Activated effector memory CD4-positive, alpha-beta T cell treated with anti-CD3 and anti-CD28 coated beads, Interleukin-2, amount 50 U/mL, for 16 hours (primary cell): ENCODE results near the gene NKX1-1.

Experiments used
- DNase-seq: peaks from one replicate; pipeline ENCODE4 v3.0.0-alpha.2; 2020

Gene NKX1-1

DNA sequence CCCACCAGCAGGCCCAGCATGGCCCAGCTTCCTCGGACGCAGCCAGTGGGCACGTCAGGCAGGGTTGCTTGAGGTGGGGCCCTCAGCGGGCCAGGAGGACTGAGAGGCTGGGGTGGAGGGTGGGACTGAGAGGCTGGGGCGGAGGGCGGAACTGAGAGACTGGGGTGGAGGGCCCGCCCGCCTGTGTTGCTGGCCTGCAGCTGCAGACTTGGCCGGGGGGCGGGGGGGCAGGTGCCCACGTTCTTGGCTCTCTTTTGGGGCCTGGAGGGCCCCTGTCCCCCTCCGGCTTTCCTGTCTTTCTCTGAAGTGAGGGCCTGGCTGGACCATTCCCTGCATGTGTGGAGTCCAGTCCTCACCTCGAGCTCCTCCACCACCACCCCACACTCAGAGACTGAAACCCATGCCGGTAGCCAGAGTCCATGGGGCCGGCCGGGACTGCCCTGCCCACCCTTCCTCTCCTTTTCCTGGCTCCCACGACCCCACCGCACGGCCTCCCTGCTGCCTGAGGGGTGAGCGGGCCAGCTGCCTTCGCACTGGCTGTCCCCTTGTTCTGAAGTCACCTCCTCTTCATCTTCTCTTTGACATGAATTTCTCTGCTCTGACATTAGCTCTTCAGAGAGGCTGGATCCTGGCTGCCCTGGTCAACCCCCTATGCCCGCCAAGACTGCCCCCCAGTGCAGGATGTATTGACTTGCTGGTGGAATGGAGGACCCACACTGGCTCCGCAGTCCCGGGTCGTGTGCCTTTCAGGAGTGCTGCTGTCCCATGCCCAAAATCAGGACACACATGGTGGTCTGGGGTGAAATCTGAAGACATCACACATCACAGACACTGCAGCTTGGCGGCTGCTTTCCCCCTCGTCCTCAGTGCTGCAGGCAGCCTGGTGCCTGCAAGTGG lies 10.1 kb upstream of the NKX1-1 start:
- no peak for DNase-seq

DNA sequence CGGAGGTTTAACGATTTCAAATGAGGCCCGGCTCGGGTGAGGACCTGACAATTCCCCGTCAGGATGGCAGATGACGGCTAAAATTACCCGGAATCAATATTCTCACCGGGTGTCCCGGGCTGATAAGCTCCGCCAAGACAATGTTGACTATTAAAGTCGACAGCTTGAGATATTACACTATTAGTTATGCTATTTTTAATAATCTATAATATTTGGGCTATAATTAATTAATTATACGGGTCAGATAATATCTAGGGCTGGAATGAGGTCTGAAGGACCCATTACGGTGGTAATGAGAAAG lies 9.4 kb upstream of the NKX1-1 start:
- DNase-seq: no peak

DNA sequence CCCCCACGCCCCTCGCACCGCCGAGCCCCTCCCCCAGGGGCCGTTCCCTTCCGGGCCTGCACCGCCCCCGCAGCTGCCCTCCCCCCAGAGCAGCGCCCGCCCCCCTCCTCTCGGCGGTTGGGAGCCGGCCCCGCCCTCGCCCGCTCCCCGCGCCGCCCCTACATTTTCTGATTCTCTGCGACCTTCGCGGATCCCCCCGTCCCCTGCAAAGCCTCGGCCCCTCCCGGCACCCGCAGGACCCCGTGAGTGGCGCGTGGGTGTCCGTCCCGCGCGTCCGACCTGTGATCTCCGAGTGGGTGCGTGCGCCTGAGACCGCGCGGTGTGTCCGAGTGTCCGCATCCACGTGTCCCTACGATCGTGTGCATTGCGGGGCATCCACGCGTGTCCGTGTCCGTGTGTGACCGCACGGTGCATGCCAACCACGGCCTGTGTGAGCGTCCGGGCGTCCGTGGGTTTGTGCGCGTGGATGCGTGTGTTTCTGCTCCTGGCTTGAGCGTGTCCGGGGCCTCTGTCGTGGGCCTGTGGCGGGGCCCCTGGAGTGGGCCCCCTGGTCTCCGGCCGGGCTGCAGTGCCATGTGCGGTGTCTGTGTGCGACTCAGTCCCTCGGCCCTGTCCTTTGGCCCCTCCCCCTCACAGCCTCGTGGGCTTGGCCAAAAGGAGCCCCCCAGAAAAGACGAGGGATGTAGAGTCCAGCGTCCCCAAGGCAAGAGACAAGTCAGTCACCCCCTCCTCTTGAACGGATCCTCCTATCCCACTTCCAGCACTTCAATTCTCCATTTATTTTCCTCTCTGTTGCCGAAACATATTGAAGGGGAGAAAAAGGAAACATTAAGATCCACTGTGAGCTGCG lies 8.8 kb upstream of the NKX1-1 start:
- DNase-seq: peak; percentile 50

DNA sequence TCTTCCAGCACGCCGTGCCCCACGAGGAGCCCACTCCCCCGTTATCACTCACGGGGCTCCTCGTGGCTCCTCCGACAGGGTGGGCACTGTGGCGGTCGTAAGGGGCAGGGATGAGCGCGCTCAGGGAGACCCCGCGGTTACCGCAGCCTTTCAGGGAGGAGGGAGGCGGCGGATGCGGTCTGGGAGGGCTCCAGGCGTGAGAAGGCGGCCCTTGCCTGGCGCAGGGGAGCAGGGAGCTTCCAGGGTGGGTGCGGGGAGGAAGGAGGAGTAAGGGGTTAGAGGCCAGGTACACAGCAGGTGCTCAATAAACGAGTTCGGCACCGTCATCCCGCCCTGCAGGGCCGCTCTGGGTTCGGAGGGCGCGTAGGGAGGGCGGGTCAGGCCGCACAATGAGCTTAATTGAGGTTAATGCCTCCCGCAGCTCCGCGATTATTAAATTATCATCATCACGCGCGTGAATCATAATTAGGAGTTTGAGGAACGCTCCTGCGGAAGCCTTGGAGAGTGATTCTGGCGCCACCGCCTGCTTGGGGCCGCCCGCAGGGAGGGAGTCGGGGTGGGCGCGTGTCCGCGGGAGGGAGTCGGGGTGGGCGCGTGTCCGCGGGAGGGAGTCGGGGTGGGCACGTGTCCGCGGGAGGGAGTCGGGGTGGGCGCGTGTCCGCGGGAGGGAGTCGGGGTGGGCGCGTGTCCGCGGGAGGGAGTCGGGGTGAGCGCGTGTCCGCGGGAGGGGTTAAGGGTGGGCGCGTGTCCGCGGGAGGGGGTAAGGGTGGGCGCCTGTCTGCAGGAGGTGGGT lies 7.6 kb upstream of the NKX1-1 start:
- DNase-seq: no peak

DNA sequence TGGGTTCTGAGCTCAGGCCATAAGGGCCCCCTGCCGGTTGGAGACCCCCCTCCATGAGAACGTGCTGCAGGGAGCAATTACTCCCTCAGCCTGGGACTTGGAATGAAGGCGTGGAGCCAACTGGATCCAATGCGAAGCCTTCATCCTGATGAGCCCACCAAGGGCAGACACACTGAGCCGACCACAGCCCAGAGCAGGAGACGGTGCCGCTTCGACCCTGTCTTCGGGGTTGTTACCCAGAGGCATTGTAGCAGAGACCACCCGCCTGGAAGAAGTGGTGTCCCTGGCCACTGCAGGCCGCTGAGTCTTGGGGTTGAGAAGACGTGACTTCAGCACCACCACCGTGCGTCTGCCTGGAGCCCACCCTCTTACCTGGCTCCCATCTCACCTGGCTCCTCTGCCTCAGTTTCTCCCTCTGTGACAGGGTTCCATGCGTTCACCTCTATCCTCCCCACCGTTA lies 7.0 kb upstream of the NKX1-1 start:
- no peak for DNase-seq

DNA sequence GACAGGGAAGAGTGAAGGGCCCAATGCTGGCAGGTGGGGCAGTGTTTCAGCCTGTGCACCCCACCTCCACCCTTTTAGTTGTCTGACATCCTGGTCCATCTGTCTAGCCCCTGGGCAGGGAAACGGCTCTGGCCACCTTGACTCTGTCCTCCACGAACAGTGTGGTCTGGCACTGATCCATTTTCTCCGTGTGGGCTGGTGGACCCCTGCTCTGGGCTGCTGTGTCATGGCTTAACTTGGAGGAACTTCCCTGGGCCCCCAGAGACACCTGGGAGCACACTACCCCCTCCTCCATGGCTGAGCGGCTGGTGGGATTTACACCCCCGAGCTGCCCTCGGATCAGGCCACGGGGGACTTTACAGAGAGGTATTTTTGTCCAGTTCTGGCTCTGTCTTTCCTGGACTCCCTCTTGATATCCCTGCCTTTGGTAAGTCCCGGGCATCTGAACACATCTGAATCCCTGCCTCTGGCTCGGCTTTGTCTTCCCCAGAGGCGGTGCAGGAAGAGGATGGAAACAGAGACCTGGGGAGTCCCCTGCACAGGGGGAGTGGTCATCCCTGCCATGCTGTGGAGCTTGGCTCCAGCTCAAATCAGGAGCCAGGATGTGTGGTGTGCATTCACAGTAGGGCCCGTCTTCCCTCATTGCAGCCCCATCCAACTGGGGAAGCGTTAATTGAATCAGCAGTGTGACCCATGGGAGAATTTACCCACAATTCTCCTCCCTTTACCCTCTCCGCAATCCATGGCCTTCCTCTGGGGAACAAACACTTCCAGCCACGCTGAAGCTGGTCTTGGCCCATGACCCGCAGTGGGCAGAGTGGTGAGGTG lies 6.3 kb upstream of the NKX1-1 start:
- DNase-seq: no peak

DNA sequence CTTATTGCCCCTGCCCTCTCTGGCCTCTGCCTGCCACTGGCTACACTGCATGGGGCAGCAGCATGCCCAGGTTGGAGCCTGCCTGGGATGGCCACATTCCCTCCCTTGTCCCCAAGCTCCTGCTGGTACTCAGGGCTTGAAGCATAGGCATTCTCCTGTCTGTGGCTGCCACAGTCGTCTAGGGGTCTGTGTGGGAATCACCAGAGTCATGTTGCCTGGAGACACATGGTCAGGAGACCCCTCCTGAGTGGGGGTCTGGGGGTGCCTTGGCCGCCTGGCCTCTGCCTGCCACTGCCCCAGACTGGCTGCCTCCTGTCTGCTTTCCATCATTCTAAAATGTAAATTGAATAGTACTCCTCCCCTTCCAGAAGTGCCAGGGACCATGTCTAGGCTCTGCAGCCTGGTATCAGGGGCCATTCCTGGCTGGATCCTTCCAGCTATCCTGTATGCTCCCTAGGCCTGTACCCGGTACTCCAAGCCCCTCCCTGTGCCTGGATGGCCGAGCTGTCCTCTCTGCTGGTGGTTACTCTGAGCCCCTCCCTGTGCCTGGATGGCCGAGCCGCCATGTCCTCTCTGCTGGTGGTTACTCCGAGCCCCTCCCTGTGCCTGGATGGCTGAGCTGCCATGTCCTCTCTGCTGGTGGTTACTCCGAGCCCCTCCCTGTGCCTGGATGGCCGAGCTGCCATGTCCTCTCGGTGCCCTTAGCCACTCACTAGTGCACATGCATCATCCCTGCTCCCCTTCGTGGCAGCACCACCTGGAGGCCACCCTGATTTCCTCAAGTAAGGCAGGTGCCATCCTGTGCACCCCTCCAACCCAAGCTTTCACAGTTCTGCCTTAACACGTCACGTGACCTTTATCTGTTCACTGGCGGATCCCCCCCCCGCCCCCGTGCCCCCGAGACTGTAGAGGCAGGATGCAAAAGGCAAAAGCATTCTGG lies 5.5 kb upstream of the NKX1-1 start:
- no peak for DNase-seq

DNA sequence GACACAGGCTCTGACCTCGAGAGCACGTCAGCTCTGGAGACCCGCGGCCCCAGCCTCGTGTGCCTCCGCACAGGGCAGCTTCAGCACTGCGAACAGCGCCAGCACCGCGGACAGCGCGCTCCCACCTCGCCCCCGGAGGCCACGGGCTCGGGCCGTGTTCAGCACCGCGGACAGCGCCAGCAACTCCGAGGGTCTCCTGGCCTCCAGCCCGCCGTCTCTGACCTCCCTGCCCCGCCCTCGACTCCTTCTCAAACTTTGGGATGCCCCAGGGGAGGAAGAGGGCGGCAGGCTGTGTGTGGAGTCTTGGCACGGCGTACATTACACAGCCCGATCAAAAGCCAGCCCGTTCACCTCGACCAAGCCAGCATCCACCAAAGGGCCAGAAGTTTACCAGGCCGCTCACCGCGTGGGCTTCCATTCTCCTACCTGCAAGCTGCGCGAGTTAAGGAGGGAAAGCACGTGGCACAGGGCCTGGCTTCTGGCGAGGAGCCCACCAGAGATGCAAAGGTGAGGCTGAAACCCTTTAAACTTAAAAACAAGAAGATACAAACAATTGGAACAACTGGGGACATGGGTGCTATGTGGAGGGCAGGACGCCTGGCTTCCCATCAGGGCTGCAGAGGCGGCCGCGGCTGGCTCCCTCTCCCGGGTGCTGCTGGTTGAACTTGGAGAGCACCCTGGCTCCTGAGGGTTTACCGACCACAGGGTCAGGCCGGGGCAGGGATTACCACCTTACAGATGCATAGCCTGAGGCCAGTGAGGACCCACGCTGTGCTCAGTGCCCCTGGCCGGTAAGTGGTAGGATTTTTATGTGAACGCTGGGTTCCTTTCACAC lies 4.5 kb upstream of the NKX1-1 start:
- DNase-seq: peak; percentile 72

DNA sequence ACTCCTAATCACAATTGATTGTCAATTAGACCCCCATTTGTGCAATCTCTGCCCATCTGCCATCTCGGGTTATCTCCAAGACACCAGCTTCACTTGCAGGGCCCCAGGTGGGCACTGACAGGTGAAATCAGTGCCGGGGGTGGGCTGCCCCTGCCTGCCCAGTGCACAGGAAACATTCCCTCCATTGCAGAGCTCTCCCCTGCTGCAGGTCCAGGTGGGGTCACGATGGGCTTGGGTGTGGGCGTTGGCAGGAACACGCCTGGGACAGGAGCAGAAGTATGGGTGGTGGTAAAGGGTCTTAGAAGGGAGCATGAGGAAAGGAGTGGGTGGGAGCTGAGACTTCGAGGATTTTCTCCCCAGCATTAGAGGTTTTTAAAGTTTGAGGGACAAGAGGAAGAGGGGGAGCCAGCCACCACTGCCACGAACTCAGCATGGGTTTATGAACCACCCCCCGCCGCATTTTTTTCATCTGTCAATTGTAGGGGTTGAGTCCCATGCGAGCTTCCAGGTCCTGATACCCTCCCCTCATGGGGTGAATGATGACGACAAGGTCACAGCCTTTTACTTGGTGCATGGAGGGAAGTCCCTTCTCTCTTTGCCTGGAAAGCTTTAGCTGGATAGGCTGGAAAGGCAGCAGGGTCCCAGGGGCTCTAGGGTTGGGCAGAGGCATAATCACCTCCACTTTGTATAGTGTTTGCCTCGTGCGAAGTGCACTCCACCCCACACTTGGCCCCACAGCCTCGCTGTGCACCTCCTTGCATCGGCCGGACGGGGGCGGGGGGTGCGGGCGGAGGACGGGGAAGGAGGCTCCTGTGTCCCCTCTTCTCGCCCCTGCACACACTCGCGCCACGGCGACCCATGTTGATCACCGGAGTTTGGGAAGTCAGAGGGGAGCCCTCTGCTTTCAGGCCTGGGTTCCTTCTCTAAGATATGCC lies 3.5 kb upstream of the NKX1-1 start:
- no peak for DNase-seq

DNA sequence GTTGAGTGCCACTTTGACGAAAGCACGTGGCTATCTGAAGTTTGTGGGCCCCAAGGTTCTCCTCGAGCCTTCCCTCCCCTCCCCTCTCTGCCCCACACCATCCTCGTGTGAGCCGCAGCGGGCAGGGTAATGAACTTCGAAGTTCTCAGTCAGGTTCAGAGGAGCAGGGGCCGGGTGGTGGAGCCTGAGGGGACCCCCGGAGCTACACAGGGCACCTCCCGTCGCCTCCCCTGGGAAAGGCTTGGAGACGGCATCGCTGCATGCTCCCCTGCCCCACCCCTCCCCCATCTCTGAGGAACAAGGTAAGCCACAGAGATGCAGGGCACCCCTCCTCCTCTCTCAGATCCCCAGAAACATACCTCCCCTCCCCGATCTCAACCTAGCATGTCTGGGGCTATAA lies 2.8 kb upstream of the NKX1-1 start:
- no peak for DNase-seq

DNA sequence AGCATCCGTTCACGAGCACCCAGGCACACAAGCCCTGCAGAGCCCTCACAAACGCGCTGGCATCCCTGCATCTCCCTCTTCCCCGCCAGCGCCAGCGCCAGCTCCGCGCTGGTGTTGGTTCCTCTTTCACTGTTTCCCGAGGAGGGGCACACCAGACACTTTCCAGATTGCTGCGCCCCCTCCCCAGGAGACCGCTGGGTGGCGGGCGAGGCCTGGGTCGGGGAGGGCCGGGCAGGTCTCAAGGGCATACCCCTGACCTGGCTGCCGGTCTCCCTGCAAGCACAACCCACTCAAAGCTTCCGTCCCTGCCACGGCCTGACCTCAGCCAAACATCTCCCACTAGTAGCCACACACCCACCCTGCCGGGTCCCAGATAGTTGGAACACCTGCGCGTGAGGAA lies 2.2 kb upstream of the NKX1-1 start:
- no peak for DNase-seq

DNA sequence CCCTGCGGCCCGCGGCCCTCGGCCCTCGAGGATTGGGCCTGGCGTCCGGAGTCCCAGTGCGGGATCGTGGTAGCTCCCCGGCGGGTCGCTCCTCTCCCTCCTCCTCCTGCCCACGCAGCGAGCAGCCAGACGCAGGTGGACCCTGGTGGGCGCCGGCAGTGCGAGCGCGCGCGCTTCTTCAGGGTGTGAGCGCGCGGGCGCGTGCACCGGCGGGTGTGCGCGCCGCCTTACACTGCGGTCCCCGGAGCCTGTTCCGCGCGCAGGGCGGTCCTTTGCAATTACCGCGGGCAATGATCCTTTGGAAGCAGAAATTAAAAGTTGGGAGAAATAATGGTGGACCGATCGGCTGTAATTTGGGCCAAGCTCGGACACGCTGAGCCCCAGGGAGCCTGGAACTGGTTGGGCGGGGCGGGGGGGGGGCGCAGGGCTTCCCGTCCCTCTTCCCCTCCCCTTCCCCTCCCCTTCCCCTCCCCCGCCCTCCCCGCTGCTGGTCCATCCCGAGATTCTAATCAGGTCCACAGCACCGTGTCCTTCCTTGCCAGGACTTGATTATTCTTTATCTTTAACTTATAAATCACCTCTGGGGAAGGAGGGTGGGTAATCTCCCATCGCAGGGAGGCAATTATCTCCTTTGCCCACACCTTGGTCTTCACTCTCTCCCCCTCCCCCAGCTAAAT lies 1.6 kb upstream of the NKX1-1 start:
- DNase-seq: no peak

DNA sequence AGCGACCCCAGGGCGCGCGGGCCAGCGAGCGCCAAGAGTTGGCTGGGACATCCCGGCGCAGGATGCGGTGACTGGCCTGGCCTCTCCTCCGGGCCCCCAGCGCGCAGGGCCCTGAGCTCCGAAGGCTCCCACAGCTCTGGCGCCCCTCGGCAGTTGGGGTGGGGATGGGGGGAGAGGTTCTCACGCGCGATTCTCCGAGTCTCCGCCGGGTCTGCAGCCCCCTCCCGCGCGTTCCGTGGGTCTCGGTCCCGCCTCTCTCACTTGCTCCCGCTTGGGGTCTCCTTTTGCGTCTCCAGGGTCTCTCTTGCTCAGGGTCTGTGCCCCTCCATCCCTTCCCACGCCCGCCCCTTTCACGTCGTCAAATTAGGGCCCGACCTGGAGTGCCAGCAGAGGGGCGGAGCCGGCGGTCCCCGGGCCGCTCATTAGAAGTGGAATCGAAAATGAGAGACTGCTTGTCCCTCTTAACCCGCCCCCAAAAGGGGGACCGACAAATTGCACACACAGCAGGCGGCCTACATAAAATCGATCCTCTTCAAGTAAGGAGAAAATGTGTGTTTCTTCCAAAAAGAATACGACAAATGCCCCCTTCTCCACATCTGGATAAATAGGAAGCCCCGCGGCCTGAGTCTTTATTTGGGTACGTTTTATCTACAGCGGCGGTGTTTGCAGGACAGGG lies 877 bp upstream of the NKX1-1 start:
- DNase-seq: no peak

DNA sequence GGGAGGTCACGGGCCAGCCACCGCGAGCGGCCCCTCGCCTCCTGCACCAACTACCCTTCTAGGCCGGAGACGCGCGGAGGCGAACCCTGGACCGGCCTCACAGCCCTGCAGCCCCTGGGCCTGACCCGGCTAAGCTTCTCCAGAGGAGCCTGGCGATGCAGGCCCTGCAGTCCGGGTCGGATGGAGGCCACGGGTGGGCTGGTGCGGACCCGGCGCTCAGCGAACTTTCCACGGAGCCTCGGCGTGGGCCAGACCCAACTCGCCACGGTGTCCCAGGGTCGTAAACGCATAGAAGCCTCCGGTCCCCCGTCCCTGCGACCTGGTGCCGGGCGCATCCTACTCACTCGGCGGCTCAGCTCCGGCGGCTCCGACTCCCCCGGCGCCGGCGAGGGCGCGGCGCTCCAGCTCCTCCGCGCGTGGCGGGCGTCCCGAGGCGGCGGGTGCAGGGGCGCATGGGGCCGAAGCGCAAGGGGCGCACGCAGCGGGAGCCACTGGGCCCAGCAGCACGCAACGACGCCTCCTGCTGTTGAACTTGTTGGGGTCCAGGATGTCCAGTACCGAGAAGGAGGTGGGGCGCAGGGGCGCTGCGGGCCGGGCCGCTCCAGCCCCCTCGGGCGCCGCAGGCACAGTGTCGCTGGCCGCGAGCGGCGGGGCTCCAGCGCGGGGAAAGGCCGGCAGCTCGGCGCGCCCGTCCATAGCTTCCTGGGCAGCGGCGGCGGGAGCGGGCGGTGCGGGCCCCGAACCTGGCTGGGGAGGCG lies 427 bp downstream of the NKX1-1 start:
- DNase-seq: no peak

DNA sequence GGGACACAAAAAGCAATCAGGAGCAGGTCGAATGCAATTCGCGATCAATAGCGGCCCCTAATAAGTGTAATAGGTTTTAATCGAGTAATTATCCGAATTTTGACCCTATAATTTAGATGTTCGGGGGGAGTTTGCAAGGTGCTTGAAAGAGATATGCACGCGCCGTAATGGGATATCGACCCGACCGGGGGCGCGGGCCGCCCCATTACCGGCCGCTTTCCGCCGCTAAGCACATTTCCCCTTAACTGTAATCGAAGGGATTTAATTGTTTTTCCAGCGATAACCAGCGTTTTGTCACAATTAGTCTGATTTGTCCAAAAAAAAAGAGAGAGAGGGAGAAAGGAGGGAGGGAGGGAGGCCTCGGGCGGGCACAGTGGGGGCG lies 997 bp downstream of the NKX1-1 start:
- DNase-seq: no peak

DNA sequence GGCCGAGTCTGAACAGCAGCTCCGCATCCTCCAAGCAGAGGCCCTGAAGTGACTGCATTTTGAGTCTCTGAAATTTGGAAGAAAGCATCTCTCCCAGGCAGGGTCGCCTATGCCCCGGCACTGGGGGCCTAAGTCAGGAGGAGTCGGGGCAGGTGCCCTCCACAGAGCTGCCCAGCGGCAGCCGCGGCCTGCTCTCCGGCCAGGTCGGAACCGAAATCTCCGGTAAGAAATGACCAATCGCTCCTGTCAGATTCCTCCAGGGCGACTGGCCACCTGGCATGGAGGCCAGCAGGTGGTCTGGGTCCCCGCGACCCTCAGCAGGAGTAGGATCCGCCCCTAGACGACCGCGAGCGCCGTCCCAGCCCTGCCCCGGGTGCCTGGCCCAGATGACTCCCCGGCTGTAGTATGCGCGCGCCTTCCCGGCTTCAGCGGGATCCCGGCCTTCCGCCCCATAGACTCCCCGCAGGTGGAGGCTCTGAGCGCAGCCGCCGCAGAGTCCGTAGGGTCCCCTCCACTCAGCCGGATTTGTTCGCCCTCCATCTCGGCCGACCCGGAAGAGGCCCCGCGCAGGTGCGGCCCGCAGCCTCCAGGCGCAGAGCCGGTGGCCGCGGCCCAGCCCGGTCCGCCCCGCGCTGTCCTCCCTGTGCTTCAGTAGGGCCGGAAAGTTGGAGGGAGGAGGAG lies 1.5 kb downstream of the NKX1-1 start:
- no peak for DNase-seq
